Liver (tissue), 9 donors: ENCODE results near the gene ARHGEF10L. TPM values are rescaled to one million over a fixed set of nuclear protein-coding genes. Genes with fewer than 3 reads are reported as not detected.

Source experiments
- DNase-seq: peaks from one replicate; pipeline ENCODE4 v3.0.0-alpha.2; 2017; ENCODE audit warnings: low spot score
- H3K27ac ChIP-seq, 2 donors: one replicate each; pipeline ENCODE4 v1.7.0; 2013; ENCODE audit warnings: inconsistent platforms in 2 of 2, low read length in 2 of 2, control low read depth in 1 of 2, low read depth in 1 of 2, mild to moderate bottlenecking in 1 of 2
- H3K27me3 ChIP-seq, 4 donors: one replicate each; pipeline versions ENCODE4 v1.6.1 to v1.7.0; 2013; ENCODE audit warnings: low read length in 3 of 4, inconsistent platforms in 1 of 4, mild to moderate bottlenecking in 1 of 4, moderate library complexity in 1 of 4; ENCODE audit not compliant: control insufficient read depth in 4 of 4, insufficient read depth in 4 of 4
- H3K36me3 ChIP-seq, 4 donors: one replicate each; pipeline versions ENCODE4 v1.6.1 to v1.7.0; 2013; ENCODE audit warnings: low read length in 3 of 4, mild to moderate bottlenecking in 3 of 4, low read depth in 1 of 4, moderate library complexity in 1 of 4; ENCODE audit not compliant: control insufficient read depth in 4 of 4, insufficient read depth in 3 of 4
- H3K4me1 ChIP-seq, 4 donors: one replicate each; pipeline versions ENCODE4 v1.6.1 to v1.7.0; 2013; ENCODE audit warnings: low read length in 3 of 4, mild to moderate bottlenecking in 3 of 4, moderate library complexity in 1 of 4; ENCODE audit not compliant: control insufficient read depth in 4 of 4, insufficient read depth in 4 of 4
- H3K4me3 ChIP-seq, 3 donors: one replicate each; pipeline versions ENCODE4 v1.6.1 to v1.7.0; 2013; ENCODE audit warnings: low read length in 3 of 3, control low read depth in 1 of 3, low read depth in 1 of 3, mild to moderate bottlenecking in 1 of 3
- H3K9ac ChIP-seq, 2 donors: one replicate each; pipeline ENCODE4 v1.7.0; 2013; ENCODE audit warnings: low read length in 2 of 2, mild to moderate bottlenecking in 2 of 2, moderate library complexity in 2 of 2, control low read depth in 1 of 2, low read depth in 1 of 2
- H3K9me3 ChIP-seq, 4 donors: one replicate each; pipeline versions ENCODE4 v1.6.1 to v1.7.0; 2013; ENCODE audit warnings: low read length in 3 of 4; ENCODE audit not compliant: control insufficient read depth in 4 of 4
- EGR1 ChIP-seq, 2 donors: IDR thresholded peaks; 2 replicates each; pipeline ENCODE4 v1.6.1; 2016 to 2018; ENCODE audit warnings: antibody characterized with exemption in 2 of 2, low read depth in 2 of 2
- FOXA1 ChIP-seq: IDR thresholded peaks from 2 replicates; pipeline ENCODE4 v1.6.1; 2016; ENCODE audit warnings: antibody characterized with exemption
- FOXA2 ChIP-seq: IDR thresholded peaks from 2 replicates; pipeline ENCODE4 v1.6.1; 2016; ENCODE audit warnings: antibody characterized with exemption
- GABPA ChIP-seq, 2 donors: IDR thresholded peaks in 1 of 2; conservative IDR thresholded peaks in 1 of 2; 2 replicates each; pipeline ENCODE4 v1.6.1; 2016; ENCODE audit warnings: antibody characterized with exemption in 2 of 2, mild to moderate bottlenecking in 1 of 2, moderate library complexity in 1 of 2
- HNF4A ChIP-seq, 2 donors: conservative IDR thresholded peaks; 2 replicates each; pipeline ENCODE4 v1.6.1; 2016; ENCODE audit warnings: antibody characterized with exemption in 2 of 2, mild to moderate bottlenecking in 2 of 2
- HNF4G ChIP-seq: IDR thresholded peaks from 2 replicates; pipeline ENCODE4 v1.6.1; 2016; ENCODE audit warnings: antibody characterized with exemption
- JUND ChIP-seq, 2 donors: IDR thresholded peaks; 2 replicates each; pipeline ENCODE4 v1.6.1; 2016; ENCODE audit warnings: antibody characterized with exemption in 2 of 2
- RAD21 ChIP-seq, 2 donors: IDR thresholded peaks; 2 replicates each; pipeline ENCODE4 v1.6.1; 2016; ENCODE audit warnings: antibody characterized with exemption in 2 of 2, mild to moderate bottlenecking in 2 of 2
- RXRA ChIP-seq, 2 donors: IDR thresholded peaks; 2 replicates each; pipeline ENCODE4 v1.6.1; 2017 to 2018; ENCODE audit warnings: antibody characterized with exemption in 2 of 2, mild to moderate bottlenecking in 1 of 2
- SP1 ChIP-seq: IDR thresholded peaks from 2 replicates; pipeline ENCODE4 v1.6.1; 2018; ENCODE audit warnings: antibody characterized with exemption, mild to moderate bottlenecking
- TAF1 ChIP-seq: conservative IDR thresholded peaks from 2 replicates; pipeline ENCODE4 v1.6.1; 2016; ENCODE audit warnings: antibody characterized with exemption, mild to moderate bottlenecking
- YY1 ChIP-seq: IDR thresholded peaks from 2 replicates; pipeline ENCODE4 v1.6.1; 2016; ENCODE audit warnings: antibody characterized with exemption, mild to moderate bottlenecking
- WGBS: extraction: QIAGEN DNeasy Blood & Tissue Kit; methylation state at CpG from one replicate; pipeline ENCODE4 v1.1.7; 2013; 5-methylcytosine and 5-hydroxymethylcytosine counted together
- polyA plus RNA-seq, 2 donors: library from polyadenylated mRNA; stranded (reverse) in 1 of 2; unstranded in 1 of 2; fragments of 200-250 nt in 1 of 2; fragments of >200 nt in 1 of 2; fragmentation: Nextera tagmentation in 1 of 2; extraction: Ambion mirVana in 1 of 2; gene quantifications; one replicate each; pipeline versions ENCODE4 v1.2.1 to v1.2.3, GENCODE V29; 2013 to 2015
- total RNA-seq, 2 donors: library from RNA; depleted of rRNA; stranded (reverse); fragments of >200 nt; gene quantifications; one replicate each; pipeline ENCODE4 v1.2.3, GENCODE V29; 2014
- TF ChIP-seq, protein P1 (sequence below): fragments of 150-350 bp; IDR thresholded peaks from 2 replicates; pipeline ENCODE4 v1.5.1; 2017; ENCODE audit warnings: improper control_type of control experiment, low read depth, low read length; ENCODE audit not compliant: missing input control
- TF ChIP-seq, protein P2 (sequence below): IDR thresholded peaks from 2 replicates; pipeline ENCODE4 v1.6.1; 2016; ENCODE audit warnings: antibody characterized with exemption
- TF ChIP-seq, protein P3 (sequence below): IDR thresholded peaks from 2 replicates; pipeline ENCODE4 v1.6.1; 2016; ENCODE audit warnings: antibody characterized with exemption, mild to moderate bottlenecking
- TF ChIP-seq, protein P4 (sequence below): IDR thresholded peaks from 2 replicates; pipeline ENCODE4 v1.6.1; 2016; ENCODE audit warnings: antibody characterized with exemption
- donor health status: healthy.
- donor health status: healthy.
- donor health status: healthy.
- donor health status: healthy.
- donor health status: healthy.

The ARHGEF10L gene
- total and polyA plus RNA-seq, 4 donors = 26.3 to 169 (median 57.5) TPM

DNA sequence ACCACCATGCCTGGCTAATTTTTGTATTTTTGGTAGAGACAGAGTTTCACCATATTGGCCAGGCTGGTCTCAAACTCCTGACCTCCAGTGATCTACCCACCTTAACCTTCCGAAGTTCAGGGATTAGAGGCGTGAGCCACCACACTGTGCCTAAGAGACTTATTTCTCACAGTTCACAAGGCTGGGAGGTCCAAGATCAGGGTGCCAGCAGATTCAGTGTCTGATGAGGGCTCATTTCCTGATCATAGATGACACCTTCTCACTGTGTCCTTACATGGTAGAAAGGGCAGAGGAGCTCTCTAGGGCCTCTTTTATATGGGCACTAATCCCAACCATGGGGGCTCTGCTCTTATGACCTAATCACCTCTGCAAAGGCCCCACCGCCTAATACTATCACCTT, 58.8 kb downstream of the ARHGEF10L start:
- H3K36me3 ChIP-seq = peaks cover 11 to 40% (median 17%) of the 10 kb centered on the region in 4 donors
- H3K27ac ChIP-seq = no peak overlapping the region
- TF ChIP-seq SP1 (no peak), RXRA (IDR thresholded peaks at IDR 0.05) (no peak), FOXA1 (no peak), JUND (IDR thresholded peaks at IDR 0.05) (no peak), FOXA2 (no peak), EGR1 (IDR thresholded peaks at IDR 0.05; ENCODE audit: low read depth in 2 of 2) (no peak), TAF1 (no peak), YY1 (no peak), HNF4G (no peak), HNF4A (conservative IDR thresholded peaks at IDR 0.05) (no peak), GABPA (IDR thresholded peaks at IDR 0.05 in 1 of 2, conservative IDR thresholded peaks at IDR 0.05 in 1 of 2) (no peak)
- TF ChIP-seq, protein P1, sequence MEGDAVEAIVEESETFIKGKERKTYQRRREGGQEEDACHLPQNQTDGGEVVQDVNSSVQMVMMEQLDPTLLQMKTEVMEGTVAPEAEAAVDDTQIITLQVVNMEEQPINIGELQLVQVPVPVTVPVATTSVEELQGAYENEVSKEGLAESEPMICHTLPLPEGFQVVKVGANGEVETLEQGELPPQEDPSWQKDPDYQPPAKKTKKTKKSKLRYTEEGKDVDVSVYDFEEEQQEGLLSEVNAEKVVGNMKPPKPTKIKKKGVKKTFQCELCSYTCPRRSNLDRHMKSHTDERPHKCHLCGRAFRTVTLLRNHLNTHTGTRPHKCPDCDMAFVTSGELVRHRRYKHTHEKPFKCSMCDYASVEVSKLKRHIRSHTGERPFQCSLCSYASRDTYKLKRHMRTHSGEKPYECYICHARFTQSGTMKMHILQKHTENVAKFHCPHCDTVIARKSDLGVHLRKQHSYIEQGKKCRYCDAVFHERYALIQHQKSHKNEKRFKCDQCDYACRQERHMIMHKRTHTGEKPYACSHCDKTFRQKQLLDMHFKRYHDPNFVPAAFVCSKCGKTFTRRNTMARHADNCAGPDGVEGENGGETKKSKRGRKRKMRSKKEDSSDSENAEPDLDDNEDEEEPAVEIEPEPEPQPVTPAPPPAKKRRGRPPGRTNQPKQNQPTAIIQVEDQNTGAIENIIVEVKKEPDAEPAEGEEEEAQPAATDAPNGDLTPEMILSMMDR = no peak
- TF ChIP-seq, protein P2, sequence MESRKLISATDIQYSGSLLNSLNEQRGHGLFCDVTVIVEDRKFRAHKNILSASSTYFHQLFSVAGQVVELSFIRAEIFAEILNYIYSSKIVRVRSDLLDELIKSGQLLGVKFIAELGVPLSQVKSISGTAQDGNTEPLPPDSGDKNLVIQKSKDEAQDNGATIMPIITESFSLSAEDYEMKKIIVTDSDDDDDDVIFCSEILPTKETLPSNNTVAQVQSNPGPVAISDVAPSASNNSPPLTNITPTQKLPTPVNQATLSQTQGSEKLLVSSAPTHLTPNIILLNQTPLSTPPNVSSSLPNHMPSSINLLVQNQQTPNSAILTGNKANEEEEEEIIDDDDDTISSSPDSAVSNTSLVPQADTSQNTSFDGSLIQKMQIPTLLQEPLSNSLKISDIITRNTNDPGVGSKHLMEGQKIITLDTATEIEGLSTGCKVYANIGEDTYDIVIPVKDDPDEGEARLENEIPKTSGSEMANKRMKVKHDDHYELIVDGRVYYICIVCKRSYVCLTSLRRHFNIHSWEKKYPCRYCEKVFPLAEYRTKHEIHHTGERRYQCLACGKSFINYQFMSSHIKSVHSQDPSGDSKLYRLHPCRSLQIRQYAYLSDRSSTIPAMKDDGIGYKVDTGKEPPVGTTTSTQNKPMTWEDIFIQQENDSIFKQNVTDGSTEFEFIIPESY = no peak
- no peaks in the 10 kb centered on the region for H3K27me3 ChIP-seq
- no peak overlapping the region for H3K4me3 ChIP-seq
- H3K4me1 ChIP-seq = peaks cover 10 to 71% (median 48%) of the 10 kb centered on the region in 4 donors
- no peaks in the 10 kb centered on the region for H3K9me3 ChIP-seq
- H3K9ac ChIP-seq = no peak overlapping the region
- WGBS = 81% methylated on average over 3 of the region's 3 CpGs
- no peak for DNase-seq

DNA sequence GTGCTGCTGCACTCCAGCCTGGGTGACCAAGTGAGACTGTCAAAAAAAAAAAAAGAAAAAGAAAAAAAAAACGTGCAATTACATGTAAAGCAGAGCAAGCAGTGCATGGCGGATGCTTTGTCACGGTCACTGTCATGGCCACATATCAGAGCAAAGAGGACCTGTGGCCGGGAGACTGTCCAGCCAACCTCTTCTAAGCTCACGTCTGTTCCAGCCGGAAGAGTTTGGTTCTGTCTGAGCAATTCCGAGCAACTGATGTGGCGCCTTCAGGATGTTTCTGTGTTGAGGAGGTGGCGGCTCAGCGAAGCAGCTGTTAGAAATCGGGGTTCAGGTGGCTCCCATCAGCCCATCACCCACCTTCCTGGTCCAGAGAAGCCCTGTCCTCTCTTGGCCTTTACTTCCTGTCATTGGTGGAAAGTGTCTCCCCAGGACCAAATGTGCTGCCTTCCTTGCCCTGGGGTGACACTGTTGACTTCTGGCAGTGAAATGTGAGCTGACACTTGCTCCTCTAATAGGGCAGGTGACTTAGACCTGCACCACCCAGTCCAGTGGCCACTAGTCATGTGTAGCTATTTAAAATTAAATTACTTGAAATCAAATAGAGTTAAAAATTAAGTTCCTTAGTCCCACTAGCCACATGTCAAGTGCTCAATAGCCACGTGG, 59.9 kb downstream of the ARHGEF10L start:
- WGBS = 83% methylated on average over 12 of the region's 12 CpGs
- TF ChIP-seq FOXA1 = no peak
- no peak for TF ChIP-seq FOXA2
- TF ChIP-seq RAD21 (IDR thresholded peaks at IDR 0.05) = no peak
- TF ChIP-seq YY1 = no peak
- no peak for TF ChIP-seq TAF1
- TF ChIP-seq, protein P3, sequence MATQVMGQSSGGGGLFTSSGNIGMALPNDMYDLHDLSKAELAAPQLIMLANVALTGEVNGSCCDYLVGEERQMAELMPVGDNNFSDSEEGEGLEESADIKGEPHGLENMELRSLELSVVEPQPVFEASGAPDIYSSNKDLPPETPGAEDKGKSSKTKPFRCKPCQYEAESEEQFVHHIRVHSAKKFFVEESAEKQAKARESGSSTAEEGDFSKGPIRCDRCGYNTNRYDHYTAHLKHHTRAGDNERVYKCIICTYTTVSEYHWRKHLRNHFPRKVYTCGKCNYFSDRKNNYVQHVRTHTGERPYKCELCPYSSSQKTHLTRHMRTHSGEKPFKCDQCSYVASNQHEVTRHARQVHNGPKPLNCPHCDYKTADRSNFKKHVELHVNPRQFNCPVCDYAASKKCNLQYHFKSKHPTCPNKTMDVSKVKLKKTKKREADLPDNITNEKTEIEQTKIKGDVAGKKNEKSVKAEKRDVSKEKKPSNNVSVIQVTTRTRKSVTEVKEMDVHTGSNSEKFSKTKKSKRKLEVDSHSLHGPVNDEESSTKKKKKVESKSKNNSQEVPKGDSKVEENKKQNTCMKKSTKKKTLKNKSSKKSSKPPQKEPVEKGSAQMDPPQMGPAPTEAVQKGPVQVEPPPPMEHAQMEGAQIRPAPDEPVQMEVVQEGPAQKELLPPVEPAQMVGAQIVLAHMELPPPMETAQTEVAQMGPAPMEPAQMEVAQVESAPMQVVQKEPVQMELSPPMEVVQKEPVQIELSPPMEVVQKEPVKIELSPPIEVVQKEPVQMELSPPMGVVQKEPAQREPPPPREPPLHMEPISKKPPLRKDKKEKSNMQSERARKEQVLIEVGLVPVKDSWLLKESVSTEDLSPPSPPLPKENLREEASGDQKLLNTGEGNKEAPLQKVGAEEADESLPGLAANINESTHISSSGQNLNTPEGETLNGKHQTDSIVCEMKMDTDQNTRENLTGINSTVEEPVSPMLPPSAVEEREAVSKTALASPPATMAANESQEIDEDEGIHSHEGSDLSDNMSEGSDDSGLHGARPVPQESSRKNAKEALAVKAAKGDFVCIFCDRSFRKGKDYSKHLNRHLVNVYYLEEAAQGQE = no peak
- TF ChIP-seq HNF4A (conservative IDR thresholded peaks at IDR 0.05) = no peak
- TF ChIP-seq, protein P4, sequence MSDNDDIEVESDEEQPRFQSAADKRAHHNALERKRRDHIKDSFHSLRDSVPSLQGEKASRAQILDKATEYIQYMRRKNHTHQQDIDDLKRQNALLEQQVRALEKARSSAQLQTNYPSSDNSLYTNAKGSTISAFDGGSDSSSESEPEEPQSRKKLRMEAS = no peak
- no peak overlapping the region for H3K4me3 ChIP-seq
- no peaks in the 10 kb centered on the region for H3K27me3 ChIP-seq
- DNase-seq = no peak
- H3K27ac ChIP-seq = no peak overlapping the region
- H3K36me3 ChIP-seq = peaks cover 13 to 46% (median 20%) of the 10 kb centered on the region in 4 donors
- H3K9me3 ChIP-seq = no peaks in the 10 kb centered on the region
- H3K9ac ChIP-seq = no peak overlapping the region
- peaks cover 4 to 69% (median 38%) of the 10 kb centered on the region in 4 donors for H3K4me1 ChIP-seq
